H9 (cell line): ENCODE data around the gene ALDH1L1. TPM values are rescaled to one million over a fixed set of nuclear protein-coding genes. Genes with fewer than 3 reads are reported as not detected.

Source experiments
- DNase-seq: peaks from one replicate; pipeline ENCODE4 v3.0.0-alpha.2; 2017
- H2AFZ ChIP-seq: one replicate; pipeline ENCODE4 v1.6.1; 2013; ENCODE audit warnings: mild to moderate bottlenecking, low read length, control low read depth, moderate library complexity
- H2AK5ac ChIP-seq: 2 replicates; pipeline ENCODE4 v1.6.1; 2013; ENCODE audit warnings: low read length, control low read depth, mixed read lengths; ENCODE audit not compliant: insufficient read length
- H2BK120ac ChIP-seq: one replicate; pipeline ENCODE4 v1.6.1; 2013; ENCODE audit warnings: low read depth, mild to moderate bottlenecking, low read length, control low read depth, inconsistent platforms; ENCODE audit not compliant: poor library complexity, severe bottlenecking
- H2BK12ac ChIP-seq: 2 replicates; pipeline ENCODE4 v1.6.1; 2013; ENCODE audit warnings: low read length, control low read depth, mixed read lengths, low read depth; ENCODE audit not compliant: insufficient read length
- H2BK15ac ChIP-seq: 2 replicates; pipeline ENCODE4 v1.6.1; 2013; ENCODE audit warnings: low read depth, low read length, control low read depth
- H2BK20ac ChIP-seq: one replicate; pipeline ENCODE4 v1.6.1; 2013; ENCODE audit warnings: low read depth, mild to moderate bottlenecking, low read length, control low read depth, inconsistent platforms; ENCODE audit not compliant: poor library complexity, severe bottlenecking
- H2BK5ac ChIP-seq: 2 replicates; pipeline ENCODE4 v1.6.1; 2013; ENCODE audit warnings: low read length, control low read depth, mixed read lengths; ENCODE audit not compliant: insufficient read length
- H3K14ac ChIP-seq: 2 replicates; pipeline ENCODE4 v1.6.1; 2013; ENCODE audit warnings: low read length, control low read depth; ENCODE audit not compliant: insufficient read depth
- H3K18ac ChIP-seq: 2 replicates; pipeline ENCODE4 v1.6.1; 2013; ENCODE audit warnings: low read depth, mild to moderate bottlenecking, mixed read lengths, low read length, control low read depth; ENCODE audit not compliant: insufficient read length
- H3K23ac ChIP-seq: 2 replicates; pipeline ENCODE4 v1.6.1; 2013; ENCODE audit warnings: low read length, control low read depth, mixed read lengths, low read depth; ENCODE audit not compliant: insufficient read length
- H3K23me2 ChIP-seq: 2 replicates; pipeline ENCODE4 v1.6.1; 2013; ENCODE audit warnings: low read depth, mild to moderate bottlenecking, mixed read lengths, low read length, control low read depth; ENCODE audit not compliant: insufficient read length, poor library complexity, severe bottlenecking
- H3K27ac ChIP-seq: 2 replicates; pipeline ENCODE4 v1.5.1; 2013; ENCODE audit warnings: low read length, control low read depth, mixed read lengths, low read depth; ENCODE audit not compliant: insufficient read length
- H3K27me3 ChIP-seq: 2 replicates; pipeline ENCODE4 v1.6.1; 2013; ENCODE audit warnings: low read length, control low read depth, inconsistent platforms; ENCODE audit not compliant: insufficient read depth
- H3K4ac ChIP-seq: 2 replicates; pipeline ENCODE4 v1.6.1; 2013; ENCODE audit warnings: low read depth, mild to moderate bottlenecking, control low read depth, inconsistent platforms, low read length, moderate library complexity
- H3K4me1 ChIP-seq: 2 replicates; pipeline ENCODE4 v1.6.1; 2013; ENCODE audit warnings: low read length, control low read depth, inconsistent platforms; ENCODE audit not compliant: insufficient read depth
- H3K4me2 ChIP-seq: 2 replicates; pipeline ENCODE4 v1.6.1; 2013; ENCODE audit warnings: low read length, control low read depth, mixed read lengths; ENCODE audit not compliant: insufficient read length, insufficient read depth
- H3K56ac ChIP-seq: 2 replicates; pipeline ENCODE4 v1.6.1; 2013; ENCODE audit warnings: low read depth, mild to moderate bottlenecking, mixed read lengths, low read length, control low read depth; ENCODE audit not compliant: insufficient read length
- H3K79me1 ChIP-seq: 2 replicates; pipeline ENCODE4 v1.6.1; 2013; ENCODE audit warnings: low read depth, mild to moderate bottlenecking, moderate library complexity, low read length, control low read depth, inconsistent platforms; ENCODE audit not compliant: insufficient read depth, poor library complexity, severe bottlenecking
- H3K79me2 ChIP-seq: 2 replicates; pipeline ENCODE4 v1.6.1; 2013; ENCODE audit warnings: low read length, control low read depth, inconsistent platforms; ENCODE audit not compliant: insufficient read depth
- H3K9ac ChIP-seq: 2 replicates; pipeline ENCODE4 v1.6.1; 2013; ENCODE audit warnings: low read length, control low read depth, mixed read lengths; ENCODE audit not compliant: insufficient read length; ENCODE audit errors: extremely low read depth
- H3K9me3 ChIP-seq: one replicate; pipeline ENCODE4 v1.6.1; 2013; ENCODE audit warnings: low read depth, low read length, inconsistent platforms; ENCODE audit not compliant: control insufficient read depth
- H3T11ph ChIP-seq: one replicate; pipeline ENCODE4 v1.6.1; 2013; ENCODE audit warnings: mild to moderate bottlenecking, low read length, control low read depth, inconsistent platforms
- H4K20me1 ChIP-seq: one replicate; pipeline ENCODE4 v1.6.1; 2013; ENCODE audit not compliant: control insufficient read depth, insufficient read length, insufficient read depth
- H4K5ac ChIP-seq: 2 replicates; pipeline ENCODE4 v1.6.1; 2013; ENCODE audit warnings: low read depth, mild to moderate bottlenecking, mixed read lengths, low read length, control low read depth; ENCODE audit not compliant: insufficient read length
- H4K8ac ChIP-seq: replicated peaks from 2 replicates; pipeline ENCODE4 v1.6.1; 2013; ENCODE audit warnings: low read length, control low read depth, mixed read lengths, low read depth; ENCODE audit not compliant: insufficient read length
- H4K91ac ChIP-seq: 2 replicates; pipeline ENCODE4 v1.6.1; 2013; ENCODE audit warnings: low read depth, mild to moderate bottlenecking, moderate library complexity, mixed read lengths, low read length, control low read depth; ENCODE audit not compliant: insufficient read length
- H3K27ac Mint-ChIP-seq, 3 experiments: 2 replicates in 2 of 3; 3 replicates in 1 of 3; pipeline ENCODE4 v1.8.0; 2020 to 2021; ENCODE audit warnings: mixed read lengths in 3 of 3, mild to moderate bottlenecking in 1 of 3, moderate library complexity in 1 of 3
- H3K27me3 Mint-ChIP-seq: 2 replicates; pipeline ENCODE4 v1.8.0; 2021; ENCODE audit warnings: low read depth, mild to moderate bottlenecking, moderate library complexity, mixed read lengths
- H3K36me3 Mint-ChIP-seq, 3 experiments: 2 replicates in 2 of 3; 3 replicates in 1 of 3; pipeline ENCODE4 v1.8.0; 2020 to 2021; ENCODE audit warnings: low read depth in 3 of 3, mixed read lengths in 3 of 3; ENCODE audit not compliant: insufficient read depth in 1 of 3
- H3K4me1 Mint-ChIP-seq, 2 experiments: 2 replicates each; pipeline ENCODE4 v1.8.0; 2020; ENCODE audit warnings: mixed read lengths in 2 of 2
- H3K4me3 Mint-ChIP-seq, 2 experiments: 2 replicates in 1 of 2; 3 replicates in 1 of 2; pipeline ENCODE4 v1.8.0; 2020 to 2021; ENCODE audit warnings: mild to moderate bottlenecking in 2 of 2, mixed read lengths in 2 of 2, moderate library complexity in 1 of 2
- H3K9me3 Mint-ChIP-seq, 2 experiments: 2 replicates in 1 of 2; 3 replicates in 1 of 2; pipeline ENCODE4 v1.8.0; 2020; ENCODE audit warnings: mild to moderate bottlenecking in 2 of 2, mixed read lengths in 2 of 2, moderate library complexity in 1 of 2
- WGBS: extraction: QIAGEN DNeasy Blood & Tissue Kit; methylation state at CpG from one replicate; pipeline ENCODE4 v1.1.7; 2013; ENCODE audit warnings: missing lambda C conversion rate, low lambda C conversion rate, mixed read lengths; ENCODE audit not compliant: insufficient read length; ENCODE audit errors: extremely low coverage; 5-methylcytosine and 5-hydroxymethylcytosine counted together
- total RNA-seq: library from RNA; stranded (reverse); gene quantifications from 2 replicates; pipeline ENCODE4 v1.2.1, GENCODE V29; 2021
- TF ChIP-seq, protein P1 (sequence below): fragments of 200-600 bp; sonication (generic); conservative IDR thresholded peaks from 3 replicates; pipeline ENCODE4 v1.8.0; 2021; ENCODE audit warnings: antibody characterized with exemption, mild to moderate bottlenecking

The ALDH1L1 gene
- total RNA-seq, 1 experiment from 2014 or later, result 0.90 TPM

DNA sequence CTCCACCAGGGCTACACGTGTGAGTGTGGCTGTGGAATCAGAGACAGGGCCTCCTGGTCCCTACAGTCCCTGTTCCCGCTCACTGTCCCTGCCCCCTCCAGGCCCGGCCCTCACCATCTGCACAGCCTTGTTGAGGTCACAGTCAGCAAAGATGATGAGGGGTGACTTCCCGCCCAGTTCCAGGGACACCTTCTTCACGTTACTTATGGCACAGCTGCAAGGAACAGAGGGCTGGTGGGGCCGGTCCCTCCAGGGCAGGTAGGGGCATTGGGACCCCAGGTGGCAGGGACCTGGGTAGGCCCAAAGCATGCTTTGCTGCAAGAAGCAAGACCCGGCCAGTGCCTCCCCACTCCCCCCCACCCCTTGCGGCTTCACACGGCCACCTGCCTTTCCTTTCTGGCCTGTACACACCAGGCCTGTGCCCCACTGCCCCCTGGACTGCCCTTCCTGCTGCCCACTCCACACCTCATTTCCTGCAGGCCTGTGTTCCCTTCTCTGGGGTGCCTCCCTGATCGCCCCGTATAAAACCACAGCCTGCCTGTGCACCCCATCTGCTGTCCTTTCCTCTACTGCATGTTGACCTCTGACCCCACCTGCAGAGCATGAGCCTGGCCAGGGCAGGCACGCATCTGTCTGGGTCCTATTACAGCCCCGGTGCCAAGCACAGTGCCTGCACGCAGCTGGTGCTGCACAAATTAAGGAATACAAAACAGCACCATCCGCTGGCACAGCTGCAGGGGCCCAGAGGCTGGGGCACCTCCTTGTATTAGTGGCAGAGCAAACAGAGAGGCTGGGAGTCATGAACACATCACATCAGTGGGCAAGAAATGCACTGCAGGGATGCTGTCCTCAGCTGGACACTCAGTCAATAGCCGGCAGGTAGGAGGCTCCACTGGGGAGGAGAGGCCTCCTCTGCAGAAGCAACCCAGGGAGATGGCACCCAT is 65.7 kb downstream of the ALDH1L1 start:
- Histone ChIP-seq H2AFZ (no peak overlapping the region), H3K23me2 (no peaks in the 10 kb centered on the region), H4K5ac (no peak overlapping the region), H2BK15ac (no peak overlapping the region), H3K9ac (no peak overlapping the region), H4K91ac (no peak overlapping the region), H3K9me3 (no peaks in the 10 kb centered on the region), H3K56ac (no peak overlapping the region), H3T11ph (no peak overlapping the region), H3K23ac (no peak overlapping the region), H2BK120ac (no peak overlapping the region), H3K79me1 (no peaks in the 10 kb centered on the region), H4K8ac (no peak overlapping the region), H3K4me2 (no peak overlapping the region), H4K20me1 (no peaks in the 10 kb centered on the region), H3K27ac (no peak overlapping the region), H3K4me1 (no peaks in the 10 kb centered on the region), H2BK20ac (no peak overlapping the region), H3K79me2 (no peaks in the 10 kb centered on the region), H3K14ac (no peak overlapping the region), H2BK12ac (no peak overlapping the region), H2BK5ac (no peak overlapping the region), H3K18ac (no peak overlapping the region), H2AK5ac (no peak overlapping the region), H3K4ac (no peak overlapping the region), H3K27me3 (no peaks in the 10 kb centered on the region)
- TF ChIP-seq, protein P1, sequence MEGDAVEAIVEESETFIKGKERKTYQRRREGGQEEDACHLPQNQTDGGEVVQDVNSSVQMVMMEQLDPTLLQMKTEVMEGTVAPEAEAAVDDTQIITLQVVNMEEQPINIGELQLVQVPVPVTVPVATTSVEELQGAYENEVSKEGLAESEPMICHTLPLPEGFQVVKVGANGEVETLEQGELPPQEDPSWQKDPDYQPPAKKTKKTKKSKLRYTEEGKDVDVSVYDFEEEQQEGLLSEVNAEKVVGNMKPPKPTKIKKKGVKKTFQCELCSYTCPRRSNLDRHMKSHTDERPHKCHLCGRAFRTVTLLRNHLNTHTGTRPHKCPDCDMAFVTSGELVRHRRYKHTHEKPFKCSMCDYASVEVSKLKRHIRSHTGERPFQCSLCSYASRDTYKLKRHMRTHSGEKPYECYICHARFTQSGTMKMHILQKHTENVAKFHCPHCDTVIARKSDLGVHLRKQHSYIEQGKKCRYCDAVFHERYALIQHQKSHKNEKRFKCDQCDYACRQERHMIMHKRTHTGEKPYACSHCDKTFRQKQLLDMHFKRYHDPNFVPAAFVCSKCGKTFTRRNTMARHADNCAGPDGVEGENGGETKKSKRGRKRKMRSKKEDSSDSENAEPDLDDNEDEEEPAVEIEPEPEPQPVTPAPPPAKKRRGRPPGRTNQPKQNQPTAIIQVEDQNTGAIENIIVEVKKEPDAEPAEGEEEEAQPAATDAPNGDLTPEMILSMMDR, result no peak
- Mint-ChIP-seq H3K36me3 (no peaks in the 10 kb centered on the region), H3K27ac (no peak overlapping the region), H3K27me3 (peaks cover 11% of the 10 kb centered on the region), H3K4me1 (no peaks in the 10 kb centered on the region), H3K4me3 (no peak overlapping the region), H3K9me3 (no peaks in the 10 kb centered on the region)
- no CpG with 5 or more reads among the region's 16 CpGs for WGBS
- DNase-seq, result peak; percentile 20
